GM12801 (cell line): Measurements from ENCODE around the gene ERBB2.

Source experiments
- CTCF ChIP-seq: IDR thresholded peaks from one replicate; pipeline ENCODE4 v1.5.1; 2011; ENCODE audit warnings: control low read depth; ENCODE audit not compliant: insufficient read length; ENCODE audit errors: extremely low read depth

Gene ERBB2

GRCh38 chr17:39688475-39688835 lies 11.4 kb upstream of the ERBB2 start:
- no peak for TF ChIP-seq CTCF

GRCh38 chr17:39688945-39689344 lies 10.9 kb upstream of the ERBB2 start:
- no peak for TF ChIP-seq CTCF

- no peak for TF ChIP-seq CTCF
These were observed 5.3 kb upstream of the ERBB2 start for GRCh38 chr17:39694593-39694992.

GRCh38 chr17:39695089-39695474 lies 4.8 kb upstream of the ERBB2 start:
- no peak for TF ChIP-seq CTCF

- no peak for TF ChIP-seq CTCF
These were observed 3.1 kb upstream of the ERBB2 start for GRCh38 chr17:39696731-39697130.

- no peak for TF ChIP-seq CTCF
These were observed 1.9 kb upstream of the ERBB2 start for GRCh38 chr17:39697961-39698360.

- no peak for TF ChIP-seq CTCF
These were observed 504 bp downstream of the ERBB2 start for GRCh38 chr17:39700148-39700987.
